ENCODE measurements around the gene DICER1. TPM values are rescaled to one million over a fixed set of nuclear protein-coding genes. Genes with fewer than 3 reads are reported as not detected.

The DICER1 gene
- total RNA-seq, 1 donor from 2014 or later = 70.0 TPM

GRCh38 chr14:95043314-95043713 is 114.0 kb downstream of the DICER1 start:
- Histone ChIP-seq H4K20me1 (ENCODE audit: low read depth) (no peaks in the 10 kb centered on the region), H3K4me1 (peaks cover 9% of the 10 kb centered on the region), H3K27me3 (peaks cover 69% of the 10 kb centered on the region), H3K79me2 (ENCODE audit: low read depth) (no peaks in the 10 kb centered on the region), H3K36me3 (no peaks in the 10 kb centered on the region), H3F3A (ENCODE audit: low read depth) (no peaks in the 10 kb centered on the region), H3K9me3 (ENCODE audit: low read depth) (no peaks in the 10 kb centered on the region), H3K9ac (no peak overlapping the region), H3K27ac (no peak overlapping the region), H3K4me3 (no peak overlapping the region), H3K4me2 (no peak overlapping the region), H2AFZ (replicated peaks) (no peak overlapping the region)
- H3K4me1 Mint-ChIP-seq = peaks cover 7% of the 10 kb centered on the region
- no peak overlapping the region for H3K27ac Mint-ChIP-seq
- H3K9me3 Mint-ChIP-seq = peaks cover 2% of the 10 kb centered on the region
- H3K27me3 Mint-ChIP-seq (ENCODE audit: insufficient read depth, low read depth) = peaks cover 14% of the 10 kb centered on the region
- H3K4me3 Mint-ChIP-seq = no peak overlapping the region
- TF ChIP-seq CTCF (IDR thresholded peaks at IDR 0.05) = no peak
- no peak for TF ChIP-seq EZH2phosphoT487 (IDR thresholded peaks at IDR 0.05)
- TF ChIP-seq EZH2 (IDR thresholded peaks at IDR 0.05) = no peak
- no peak for DNase-seq (ENCODE audit: low spot score)
- H3K36me3 Mint-ChIP-seq = no peaks in the 10 kb centered on the region

- Mint-ChIP-seq H3K4me1 (peaks cover 6% of the 10 kb centered on the region), H3K9me3 (peaks cover 2% of the 10 kb centered on the region), H3K27ac (no peak overlapping the region), H3K36me3 (no peaks in the 10 kb centered on the region), H3K27me3 (ENCODE audit: insufficient read depth, low read depth) (peaks cover 17% of the 10 kb centered on the region), H3K4me3 (no peak overlapping the region)
- no peak for DNase-seq (ENCODE audit: low spot score)
- Histone ChIP-seq H3K9ac (no peak overlapping the region), H3F3A (ENCODE audit: low read depth) (no peaks in the 10 kb centered on the region), H3K4me1 (peaks cover 9% of the 10 kb centered on the region), H4K20me1 (ENCODE audit: low read depth) (no peaks in the 10 kb centered on the region), H2AFZ (replicated peaks) (no peak overlapping the region), H3K4me3 (no peak overlapping the region), H3K36me3 (no peaks in the 10 kb centered on the region), H3K79me2 (ENCODE audit: low read depth) (no peaks in the 10 kb centered on the region), H3K27ac (no peak overlapping the region), H3K27me3 (peaks cover 51% of the 10 kb centered on the region), H3K9me3 (ENCODE audit: low read depth) (no peaks in the 10 kb centered on the region), H3K4me2 (no peak overlapping the region)
- TF ChIP-seq EZH2 (IDR thresholded peaks at IDR 0.05) (no peak), CTCF (IDR thresholded peaks at IDR 0.05) (no peak), EZH2phosphoT487 (IDR thresholded peaks at IDR 0.05) (no peak)
Measured at GRCh38 chr14:95041477-95042020, 115.8 kb downstream of the DICER1 start.

DNA sequence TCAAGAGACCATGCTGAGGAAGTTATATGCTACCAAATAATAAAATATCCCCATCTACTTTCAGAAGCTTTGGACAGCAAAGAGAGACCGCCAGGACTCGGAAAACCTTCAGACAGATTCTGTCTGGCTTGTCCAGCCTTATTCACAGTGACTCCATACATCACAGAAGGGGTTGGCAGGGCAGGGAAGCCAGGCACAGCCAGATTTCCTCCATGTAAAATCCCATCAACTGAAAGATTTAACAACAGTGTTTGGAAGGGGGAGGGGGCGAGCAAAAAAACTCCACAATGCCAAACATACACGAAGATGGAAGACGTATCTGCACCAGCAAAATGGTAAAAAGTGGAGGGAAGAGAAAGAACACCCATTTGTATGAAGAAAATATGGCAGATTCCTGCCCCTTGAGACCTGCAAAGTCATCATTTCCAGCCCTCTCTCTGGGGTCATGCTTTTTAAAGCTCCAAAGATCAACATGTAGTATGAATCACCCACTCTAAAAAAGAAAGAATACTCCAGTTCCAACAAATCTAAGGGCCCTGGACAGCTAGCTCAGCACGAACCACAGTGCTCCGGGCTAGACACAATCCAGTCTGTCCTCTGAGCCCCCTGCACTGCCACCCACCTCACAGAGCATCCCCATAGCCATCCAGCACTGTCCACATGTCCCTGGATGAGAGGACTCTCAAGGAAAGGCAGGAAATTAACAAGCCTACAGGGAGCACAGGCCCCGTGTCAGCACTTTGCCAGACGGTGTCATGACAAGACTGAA is 116.4 kb downstream of the DICER1 start:
- Histone ChIP-seq H3K9ac (no peak overlapping the region), H4K20me1 (ENCODE audit: low read depth) (no peaks in the 10 kb centered on the region), H3K27me3 (peaks cover 44% of the 10 kb centered on the region), H3F3A (ENCODE audit: low read depth) (no peaks in the 10 kb centered on the region), H3K4me1 (peaks cover 9% of the 10 kb centered on the region), H3K4me3 (no peak overlapping the region), H2AFZ (replicated peaks) (no peak overlapping the region), H3K79me2 (ENCODE audit: low read depth) (no peaks in the 10 kb centered on the region), H3K27ac (no peak overlapping the region), H3K36me3 (no peaks in the 10 kb centered on the region), H3K4me2 (no peak overlapping the region), H3K9me3 (ENCODE audit: low read depth) (no peaks in the 10 kb centered on the region)
- no peak overlapping the region for H3K27ac Mint-ChIP-seq
- peaks cover 2% of the 10 kb centered on the region for H3K9me3 Mint-ChIP-seq
- no peak for DNase-seq (ENCODE audit: low spot score)
- no peaks in the 10 kb centered on the region for H3K36me3 Mint-ChIP-seq
- TF ChIP-seq CTCF (IDR thresholded peaks at IDR 0.05) = no peak
- TF ChIP-seq EZH2phosphoT487 (IDR thresholded peaks at IDR 0.05) = no peak
- TF ChIP-seq EZH2 (IDR thresholded peaks at IDR 0.05) = no peak
- H3K4me3 Mint-ChIP-seq = no peak overlapping the region
- peaks cover 6% of the 10 kb centered on the region for H3K4me1 Mint-ChIP-seq
- peaks cover 17% of the 10 kb centered on the region for H3K27me3 Mint-ChIP-seq (ENCODE audit: insufficient read depth, low read depth)

Measured in neural progenitor cell (in vitro differentiated cells).